NCI-H146 treated with DMSO at 0.1 percent for 48 hours (cell line): ENCODE measurements around the gene TPBGL.
"Not testable (repeated sequence)": the region's sequence is repeated elsewhere in the genome, so short reads cannot be mapped to it uniquely, and the experiment has no call there.

Source experiments
- DNase-seq: peaks from one replicate; lab custom pipeline; 2025; ENCODE audit not compliant: unreplicated experiment; lab: John Stamatoyannopoulos, UW

The TPBGL gene

GRCh38 chr11:75271730-75272129 lies 31.2 kb downstream of the TPBGL start:
- no peak for DNase-seq

- no peak for DNase-seq
These were observed 31.8 kb downstream of the TPBGL start for GRCh38 chr11:75272391-75272790.

GRCh38 chr11:75272821-75273301 lies 32.3 kb downstream of the TPBGL start:
- no peak for DNase-seq

GRCh38 chr11:75273411-75274391 lies 33.1 kb downstream of the TPBGL start:
- no peak for DNase-seq

- not testable (repeated sequence) for DNase-seq
These were observed 34.1 kb downstream of the TPBGL start for GRCh38 chr11:75274716-75275115.

- DNase-seq, result no peak
These were observed 35.0 kb downstream of the TPBGL start for GRCh38 chr11:75275581-75275980.

GRCh38 chr11:75276186-75276585 lies 35.6 kb downstream of the TPBGL start:
- peak; percentile 52 for DNase-seq

GRCh38 chr11:75276686-75277085 lies 36.1 kb downstream of the TPBGL start:
- peak; percentile 87 for DNase-seq

GRCh38 chr11:75277211-75277805 lies 36.7 kb downstream of the TPBGL start:
- no peak for DNase-seq

- DNase-seq, result no peak
These were observed 37.6 kb downstream of the TPBGL start for GRCh38 chr11:75277991-75278790.

GRCh38 chr11:75279273-75279672 lies 38.7 kb downstream of the TPBGL start:
- DNase-seq, result no peak

- DNase-seq, result peak; percentile 22
These were observed 39.7 kb downstream of the TPBGL start for GRCh38 chr11:75280227-75280701.

- DNase-seq, result no peak
These were observed 40.3 kb downstream of the TPBGL start for GRCh38 chr11:75280770-75281468.

GRCh38 chr11:75281469-75282095 lies 41.0 kb downstream of the TPBGL start:
- no peak for DNase-seq

GRCh38 chr11:75283391-75283931 lies 42.9 kb downstream of the TPBGL start:
- no peak for DNase-seq

GRCh38 chr11:75285776-75286360 lies 45.3 kb downstream of the TPBGL start:
- DNase-seq, result no peak

- DNase-seq, result no peak
These were observed 46.4 kb downstream of the TPBGL start for GRCh38 chr11:75286826-75287465.

- DNase-seq, result no peak
These were observed 47.0 kb downstream of the TPBGL start for GRCh38 chr11:75287579-75287978.

GRCh38 chr11:75289511-75289760 lies 48.9 kb downstream of the TPBGL start:
- DNase-seq, result no peak
